HCT116 (cell line): ENCODE data around the gene ABCA9. TPM values are rescaled to one million over a fixed set of nuclear protein-coding genes. Genes with fewer than 3 reads are reported as not detected.

ENCODE experiments used
- ATAC-seq: fragments of 200-7000 bp; cut with Tn5 transposase; 2 replicates; pipeline ENCODE4 v1.9.1; 2020; ENCODE audit warnings: mild to moderate bottlenecking, moderate library complexity
- BruUV-seq: library from RNA; stranded (reverse); fragments of 400-500 nt; replicated peaks from 2 replicates; lab custom pipeline; 2021; lab: Mats Ljungman, UMichigan
- CTCF ChIA-PET: fragments of 300-600 bp; sonication (Branson Sonifier 250); formaldehyde crosslinking; loops from one replicate; lab custom pipeline; 2021; ENCODE audit warnings: antibody characterized with exemption; lab: Charles Lee
- POLR2A ChIA-PET: fragments of 300-600, 350-600 bp; sonication (Branson Sonifier 250); formaldehyde crosslinking; loops from one replicate; lab custom pipeline; 2021; ENCODE audit warnings: antibody characterized with exemption; lab: Charles Lee
- RAD21 ChIA-PET, 2 experiments: fragments of 300-600 bp; sonication (Branson Sonifier 250); formaldehyde crosslinking; loops; one replicate each; lab custom pipeline; 2023; ENCODE audit warnings: low total read pairs in 2 of 2; ENCODE audit not compliant: uncharacterized antibody in 2 of 2, unreplicated experiment in 2 of 2, low non-redundant PET in 1 of 2; lab: Charles Lee
- DNase-seq: peaks from one replicate; pipeline ENCODE4 v3.0.0-alpha.2; 2010; ENCODE audit warnings: low read depth, low spot score
- H2AFZ ChIP-seq: fragments of 200-600 bp; shearing (Covaris generic), sonication (generic); 2 replicates; pipeline ENCODE4 v1.6.1; 2017; ENCODE audit warnings: low read depth, mixed run types, mixed read lengths, antibody characterized with exemption, low read length; ENCODE audit not compliant: poor library complexity, severe bottlenecking
- H3K27ac ChIP-seq: 2 replicates; pipeline ENCODE4 v1.5.1; 2012; ENCODE audit warnings: low read depth, low read length
- H3K27me3 ChIP-seq: fragments of 200-600 bp; sonication (generic); 2 replicates; pipeline ENCODE4 v1.6.1; 2016; ENCODE audit warnings: mixed run types, low read length, mixed read lengths; ENCODE audit not compliant: insufficient read depth
- H3K36me3 ChIP-seq, 2 experiments: fragments of 200-500 bp in 1 of 2; fragments of 200-600 bp in 1 of 2; sonication (Bioruptor generic) in 1 of 2; sonication (generic) in 1 of 2; 2 replicates each; pipeline versions ENCODE4 v1.5.1 to v1.6.1; 2014 to 2016; ENCODE audit warnings: low read length in 2 of 2, inconsistent platforms in 1 of 2, mixed read lengths in 1 of 2, mixed run types in 1 of 2; ENCODE audit not compliant: insufficient read depth in 2 of 2, control insufficient read depth in 1 of 2
- H3K4me1 ChIP-seq, 2 experiments: fragments of 200-600 bp in 1 of 2; sonication (generic) in 1 of 2; 2 replicates each; pipeline versions ENCODE4 v1.5.1 to v1.6.1; 2012 to 2017; ENCODE audit warnings: low read length in 2 of 2, inconsistent platforms in 1 of 2, mild to moderate bottlenecking in 1 of 2, mixed read lengths in 1 of 2, mixed run types in 1 of 2, moderate library complexity in 1 of 2; ENCODE audit not compliant: insufficient read depth in 2 of 2, control insufficient read depth in 1 of 2
- H3K4me2 ChIP-seq: fragments of 200-600 bp; sonication (generic); 2 replicates; pipeline ENCODE4 v1.6.1; 2017; ENCODE audit warnings: mixed run types, low read length, mixed read lengths
- H3K4me3 ChIP-seq, 2 experiments: fragments of 200-600 bp in 1 of 2; sonication (generic) in 1 of 2; replicated peaks in 1 of 2; 2 replicates each; pipeline ENCODE4 v1.5.1; 2011 to 2016; ENCODE audit warnings: low read length in 2 of 2, control low read depth in 1 of 2, low read depth in 1 of 2, mild to moderate bottlenecking in 1 of 2, mixed read lengths in 1 of 2, mixed run types in 1 of 2
- H3K79me2 ChIP-seq: fragments of 200-600 bp; sonication (generic); 2 replicates; pipeline ENCODE4 v1.6.1; 2017; ENCODE audit warnings: mild to moderate bottlenecking, mixed run types, low read length, moderate library complexity, mixed read lengths; ENCODE audit not compliant: insufficient read depth
- H3K9ac ChIP-seq: fragments of 200-600 bp; sonication (generic); 2 replicates; pipeline ENCODE4 v1.6.1; 2016; ENCODE audit warnings: low read length, mixed read lengths
- H3K9me2 ChIP-seq: fragments of 200-600 bp; sonication (generic), shearing (Covaris generic); 2 replicates; pipeline ENCODE4 v1.6.1; 2017; ENCODE audit warnings: mixed run types, mild to moderate bottlenecking, moderate library complexity; ENCODE audit not compliant: insufficient read depth
- H3K9me3 ChIP-seq, 2 experiments: fragments of 200-500 bp in 1 of 2; fragments of 200-600 bp in 1 of 2; sonication (Bioruptor generic) in 1 of 2; sonication (generic) in 1 of 2; 2 replicates each; pipeline ENCODE4 v1.6.1; 2014 to 2017; ENCODE audit warnings: low read length in 2 of 2, mixed read lengths in 2 of 2, inconsistent platforms in 1 of 2, low read depth in 1 of 2, mild to moderate bottlenecking in 1 of 2, mixed run types in 1 of 2, moderate library complexity in 1 of 2; ENCODE audit not compliant: control insufficient read depth in 1 of 2, insufficient read depth in 1 of 2
- H4K20me1 ChIP-seq: fragments of 200-600 bp; sonication (generic), shearing (Covaris generic); 2 replicates; pipeline ENCODE4 v1.6.1; 2017; ENCODE audit warnings: mixed run types, mild to moderate bottlenecking, moderate library complexity; ENCODE audit not compliant: insufficient read depth
- CEBPB ChIP-seq: IDR thresholded peaks from 2 replicates; pipeline ENCODE4 v1.6.1; 2012; ENCODE audit warnings: low read depth
- EGR1 ChIP-seq: IDR thresholded peaks from 2 replicates; pipeline ENCODE4 v1.6.1; 2012; ENCODE audit warnings: low read depth
- ELF1 ChIP-seq: IDR thresholded peaks from 2 replicates; pipeline ENCODE4 v1.6.1; 2012; ENCODE audit warnings: low read depth, borderline replicate concordance
- EZH2 ChIP-seq: fragments of 200-600 bp; sonication (generic); IDR thresholded peaks from 2 replicates; pipeline ENCODE4 v1.6.1; 2017; ENCODE audit warnings: antibody characterized with exemption, mixed run types
- EZH2phosphoT487 ChIP-seq: fragments of 200-600 bp; IDR thresholded peaks from 2 replicates; pipeline ENCODE4 v1.6.1; 2018; ENCODE audit warnings: antibody characterized with exemption, borderline replicate concordance
- JUND ChIP-seq: IDR thresholded peaks from 2 replicates; pipeline ENCODE4 v1.6.1; 2012
- POLR2A ChIP-seq: IDR thresholded peaks from 2 replicates; pipeline ENCODE4 v1.7.0; 2011; ENCODE audit warnings: borderline replicate concordance; ENCODE audit not compliant: insufficient read depth, insufficient read length; ENCODE audit errors: extremely low read depth
- RAD21 ChIP-seq: IDR thresholded peaks from 2 replicates; pipeline ENCODE4 v1.6.1; 2012; ENCODE audit warnings: low read depth, mild to moderate bottlenecking
- SIN3A ChIP-seq: IDR thresholded peaks from 2 replicates; pipeline ENCODE4 v1.6.1; 2012; ENCODE audit warnings: low read depth
- SP1 ChIP-seq: IDR thresholded peaks from 2 replicates; pipeline ENCODE4 v1.6.1; 2012; ENCODE audit warnings: low read depth
- SRF ChIP-seq: IDR thresholded peaks from 2 replicates; pipeline ENCODE4 v1.6.1; 2012; ENCODE audit warnings: low read depth
- TCF7L2 ChIP-seq: IDR thresholded peaks from 2 replicates; pipeline ENCODE4 v1.7.0; 2011; ENCODE audit warnings: borderline replicate concordance, inconsistent platforms; ENCODE audit not compliant: insufficient read depth, insufficient read length; ENCODE audit errors: extremely low read depth
- YY1 ChIP-seq: IDR thresholded peaks from 2 replicates; pipeline ENCODE4 v1.6.1; 2011; ENCODE audit warnings: low read length, low read depth, moderate library complexity, mild to moderate bottlenecking; ENCODE audit not compliant: insufficient replicate concordance; ENCODE audit errors: extremely low read depth
- ZFX ChIP-seq: fragments of 450-650 bp; IDR thresholded peaks from 2 replicates; pipeline ENCODE4 v1.6.1; 2017
- intact Hi-C: fragments of 100-400 bp; cut with micrococcal nuclease; formaldehyde crosslinking; loops from 2 replicates; pipeline ENCODE4 v1.10.0; 2022
- total RNA-seq: library from RNA; stranded (reverse); gene quantifications from one replicate; pipeline ENCODE4 v1.2.1, GENCODE V29; 2021; ENCODE audit not compliant: unreplicated experiment
- TF ChIP-seq, protein P1 (sequence below): IDR thresholded peaks from 2 replicates; pipeline ENCODE4 v1.6.1; 2012
- TF ChIP-seq, protein P2 (sequence below): IDR thresholded peaks from 2 replicates; pipeline ENCODE4 v1.6.1; 2012
- TF ChIP-seq, protein P3 (sequence below): IDR thresholded peaks from 2 replicates; pipeline ENCODE4 v1.6.1; 2012; ENCODE audit warnings: low read depth

The ABCA9 gene
- total RNA-seq, 1 experiment from 2014 or later, result not detected

DNA sequence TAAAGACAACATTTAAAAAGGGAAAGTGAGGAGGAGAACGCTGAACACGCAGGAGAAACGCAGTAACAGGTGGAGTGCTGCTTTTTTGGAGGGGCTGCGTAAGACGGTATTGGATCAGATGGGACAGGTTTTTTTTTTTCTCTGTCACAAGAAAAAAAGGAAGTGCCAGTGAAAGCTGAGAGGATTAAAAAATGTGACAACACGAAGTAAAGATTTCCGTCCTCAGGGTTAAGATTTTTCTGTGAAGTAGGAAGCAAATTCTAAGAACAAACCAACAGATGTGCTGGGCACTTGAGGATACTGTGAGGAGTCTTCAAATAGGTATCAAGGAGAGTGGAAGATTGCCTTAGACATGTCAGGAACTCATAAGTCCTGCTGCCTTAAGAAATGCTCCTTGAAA is 5.8 kb upstream of the ABCA9 start:
- Histone ChIP-seq H3K27ac (no peak overlapping the region), H3K27me3 (no peaks in the 10 kb centered on the region), H3K79me2 (no peaks in the 10 kb centered on the region), H3K4me1 (no peaks in the 10 kb centered on the region), H2AFZ (no peak overlapping the region), H4K20me1 (no peaks in the 10 kb centered on the region), H3K9me2 (no peaks in the 10 kb centered on the region), H3K9ac (no peak overlapping the region), H3K9me3 (no peaks in the 10 kb centered on the region), H3K4me3 (no peak overlapping the region), H3K4me2 (no peak overlapping the region), H3K36me3 (no peaks in the 10 kb centered on the region)
- CTCF ChIA-PET, result no interaction called here
- POLR2A ChIA-PET, result no interaction called here
- RAD21 ChIA-PET, result no interaction called here
- TF ChIP-seq SIN3A (no peak), SP1 (no peak), JUND (no peak), POLR2A (no peak), YY1 (no peak)
- TF ChIP-seq, protein P1, sequence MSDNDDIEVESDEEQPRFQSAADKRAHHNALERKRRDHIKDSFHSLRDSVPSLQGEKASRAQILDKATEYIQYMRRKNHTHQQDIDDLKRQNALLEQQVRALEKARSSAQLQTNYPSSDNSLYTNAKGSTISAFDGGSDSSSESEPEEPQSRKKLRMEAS, result no peak
- no TSS peak for BruUV-seq
- DNase-seq, result no peak
- intact Hi-C loops, result no loop called here
- ATAC-seq, result no peak

DNA sequence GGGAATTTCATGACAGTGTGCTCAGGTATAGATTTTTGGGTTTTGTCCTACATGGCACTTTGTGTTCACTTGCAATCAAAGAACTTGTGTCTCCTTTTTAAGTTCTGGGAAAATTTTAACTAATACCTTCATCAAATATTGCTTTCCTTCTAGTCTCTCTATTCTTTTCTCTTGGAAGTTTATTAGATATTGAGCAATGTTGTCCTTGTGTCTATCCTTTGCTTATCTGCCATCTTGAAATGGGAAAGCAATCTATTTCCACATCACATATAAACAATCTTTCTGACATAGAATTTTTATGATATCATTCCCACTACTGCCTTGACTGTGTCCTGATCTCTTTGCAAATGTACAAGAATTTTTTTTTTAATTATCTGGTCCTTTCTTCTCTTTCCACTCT is 4.4 kb upstream of the ABCA9 start:
- Histone ChIP-seq H3K9me3 (no peaks in the 10 kb centered on the region), H3K4me2 (no peak overlapping the region), H3K27ac (no peak overlapping the region), H3K4me1 (no peaks in the 10 kb centered on the region), H3K9ac (no peak overlapping the region), H3K79me2 (no peaks in the 10 kb centered on the region), H3K4me3 (no peak overlapping the region), H3K27me3 (no peaks in the 10 kb centered on the region), H4K20me1 (no peaks in the 10 kb centered on the region), H3K36me3 (no peaks in the 10 kb centered on the region), H2AFZ (no peak overlapping the region), H3K9me2 (no peaks in the 10 kb centered on the region)
- CTCF ChIA-PET, result no interaction called here
- RAD21 ChIA-PET, result no interaction called here
- POLR2A ChIA-PET, result no interaction called here
- no peak for DNase-seq
- no peak for ATAC-seq
- BruUV-seq, result no TSS peak
- intact Hi-C loops, result no loop called here
- TF ChIP-seq, protein P2, sequence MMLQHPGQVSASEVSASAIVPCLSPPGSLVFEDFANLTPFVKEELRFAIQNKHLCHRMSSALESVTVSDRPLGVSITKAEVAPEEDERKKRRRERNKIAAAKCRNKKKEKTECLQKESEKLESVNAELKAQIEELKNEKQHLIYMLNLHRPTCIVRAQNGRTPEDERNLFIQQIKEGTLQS, result no peak
- TF ChIP-seq RAD21 (no peak), YY1 (no peak), EZH2 (no peak), EZH2phosphoT487 (no peak), POLR2A (no peak), CEBPB (no peak), ELF1 (no peak), EGR1 (no peak), TCF7L2 (no peak), ZFX (no peak), SRF (no peak)
- TF ChIP-seq, protein P3, sequence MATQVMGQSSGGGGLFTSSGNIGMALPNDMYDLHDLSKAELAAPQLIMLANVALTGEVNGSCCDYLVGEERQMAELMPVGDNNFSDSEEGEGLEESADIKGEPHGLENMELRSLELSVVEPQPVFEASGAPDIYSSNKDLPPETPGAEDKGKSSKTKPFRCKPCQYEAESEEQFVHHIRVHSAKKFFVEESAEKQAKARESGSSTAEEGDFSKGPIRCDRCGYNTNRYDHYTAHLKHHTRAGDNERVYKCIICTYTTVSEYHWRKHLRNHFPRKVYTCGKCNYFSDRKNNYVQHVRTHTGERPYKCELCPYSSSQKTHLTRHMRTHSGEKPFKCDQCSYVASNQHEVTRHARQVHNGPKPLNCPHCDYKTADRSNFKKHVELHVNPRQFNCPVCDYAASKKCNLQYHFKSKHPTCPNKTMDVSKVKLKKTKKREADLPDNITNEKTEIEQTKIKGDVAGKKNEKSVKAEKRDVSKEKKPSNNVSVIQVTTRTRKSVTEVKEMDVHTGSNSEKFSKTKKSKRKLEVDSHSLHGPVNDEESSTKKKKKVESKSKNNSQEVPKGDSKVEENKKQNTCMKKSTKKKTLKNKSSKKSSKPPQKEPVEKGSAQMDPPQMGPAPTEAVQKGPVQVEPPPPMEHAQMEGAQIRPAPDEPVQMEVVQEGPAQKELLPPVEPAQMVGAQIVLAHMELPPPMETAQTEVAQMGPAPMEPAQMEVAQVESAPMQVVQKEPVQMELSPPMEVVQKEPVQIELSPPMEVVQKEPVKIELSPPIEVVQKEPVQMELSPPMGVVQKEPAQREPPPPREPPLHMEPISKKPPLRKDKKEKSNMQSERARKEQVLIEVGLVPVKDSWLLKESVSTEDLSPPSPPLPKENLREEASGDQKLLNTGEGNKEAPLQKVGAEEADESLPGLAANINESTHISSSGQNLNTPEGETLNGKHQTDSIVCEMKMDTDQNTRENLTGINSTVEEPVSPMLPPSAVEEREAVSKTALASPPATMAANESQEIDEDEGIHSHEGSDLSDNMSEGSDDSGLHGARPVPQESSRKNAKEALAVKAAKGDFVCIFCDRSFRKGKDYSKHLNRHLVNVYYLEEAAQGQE, result no peak
- TF ChIP-seq, protein P1, result no peak
